Measurements from ENCODE around the gene PLK2. TPM values are rescaled to one million over a fixed set of nuclear protein-coding genes. Genes with fewer than 3 reads are reported as not detected.

PLK2 gene
- total RNA-seq, 2 donors from 2014 or later, result 8.3 to 12.8 TPM

DNA sequence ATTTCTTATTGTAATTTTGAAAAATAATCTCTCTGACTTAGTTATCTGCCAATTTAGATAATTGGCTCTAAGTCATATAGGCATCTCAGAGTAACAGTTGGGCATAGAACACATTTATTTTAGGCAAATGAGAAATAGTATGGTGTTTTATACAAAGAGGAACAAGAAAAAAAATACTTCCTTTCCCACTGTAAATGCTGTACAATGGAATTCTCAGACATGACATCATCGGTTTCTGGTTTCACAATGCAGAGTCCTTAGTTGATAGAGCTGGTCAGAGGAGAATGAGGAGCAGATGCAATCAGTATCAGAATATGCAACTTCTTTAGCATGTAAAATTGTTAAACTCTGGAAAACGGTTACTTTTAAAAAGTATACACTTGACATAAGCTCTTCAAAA is 49.4 kb downstream of the PLK2 start:
- Mint-ChIP-seq H3K27ac (no peak overlapping the region), H3K9me3 (no peaks in the 10 kb centered on the region), H3K4me1 (ENCODE audit: low read depth) (no peaks in the 10 kb centered on the region), H3K36me3 (ENCODE audit: insufficient read depth in 2 of 2) (no peaks in the 10 kb centered on the region), H3K27me3 (ENCODE audit: low read depth) (no peaks in the 10 kb centered on the region), H3K4me3 (no peak overlapping the region)
- no peak for DNase-seq
- ATAC-seq (replicated peaks in 1 of 2), result no peak

DNA sequence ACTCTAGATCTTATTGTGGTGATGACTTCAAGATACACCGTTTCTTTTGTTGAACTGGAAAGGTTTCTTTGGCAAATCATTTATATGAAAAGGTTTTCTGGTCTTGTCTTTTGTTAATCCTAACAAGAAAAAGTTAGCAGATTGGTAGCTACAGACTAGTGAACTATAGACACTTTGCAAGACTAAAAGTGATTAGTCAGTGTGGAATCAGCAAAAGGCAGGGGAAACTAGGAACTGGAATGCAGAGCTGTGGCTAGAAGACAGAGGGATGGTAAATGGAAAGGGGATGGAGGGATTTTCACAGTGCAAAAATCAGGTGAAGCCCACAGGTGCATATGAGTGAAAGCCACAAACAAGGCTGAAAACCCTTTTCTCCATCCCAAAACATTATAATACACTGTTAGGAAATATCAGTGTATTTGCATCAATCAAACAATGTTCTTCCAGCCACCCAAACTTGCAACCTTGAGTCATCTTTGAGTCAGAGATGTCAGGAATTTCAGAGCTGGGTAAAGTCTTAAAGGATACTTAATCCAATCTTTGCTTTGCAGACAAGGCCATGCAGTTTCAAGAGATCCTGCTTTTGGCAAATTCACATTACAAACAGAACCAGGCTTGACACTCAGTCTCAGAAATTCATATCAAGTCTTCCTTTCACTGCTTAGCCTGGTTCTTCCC is 52.7 kb downstream of the PLK2 start:
- no peak for DNase-seq
- H3K27me3 Mint-ChIP-seq (ENCODE audit: low read depth), result peaks cover 8% of the 10 kb centered on the region

DNA sequence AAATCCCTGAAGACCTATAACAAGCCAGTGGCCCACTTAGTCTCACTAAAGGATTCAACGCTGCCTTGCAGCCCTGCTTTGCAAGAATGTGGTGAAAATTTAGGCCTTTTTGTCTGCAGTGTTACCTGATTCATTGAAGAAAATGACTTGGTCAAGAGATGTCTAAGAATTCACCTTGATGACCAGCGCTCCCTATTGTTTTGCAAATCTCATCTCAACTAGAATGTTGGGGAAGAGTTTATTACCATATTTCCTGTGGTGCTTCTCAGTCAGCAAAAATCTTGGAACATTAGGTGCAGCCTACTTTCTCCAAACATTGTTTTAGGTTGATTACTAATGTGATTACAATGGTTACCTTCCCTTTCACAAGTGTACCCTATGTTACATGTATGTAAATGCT is 53.5 kb downstream of the PLK2 start:
- peaks cover 8% of the 10 kb centered on the region for H3K27me3 Mint-ChIP-seq (ENCODE audit: low read depth)
- H3K9me3 Mint-ChIP-seq, result no peaks in the 10 kb centered on the region
- DNase-seq (no peak), ATAC-seq (replicated peaks in 1 of 2) (no peak)
- H3K36me3 Mint-ChIP-seq (ENCODE audit: insufficient read depth in 2 of 2), result no peaks in the 10 kb centered on the region
- H3K4me3 Mint-ChIP-seq, result no peak overlapping the region
- no peak overlapping the region for H3K27ac Mint-ChIP-seq
- H3K4me1 Mint-ChIP-seq (ENCODE audit: low read depth), result no peaks in the 10 kb centered on the region

More for the DNA sequence above, 52.7 kb downstream of the PLK2 start:
- no peak overlapping the region for H3K4me3 Mint-ChIP-seq
- no peak for ATAC-seq (replicated peaks in 1 of 2)
- H3K36me3 Mint-ChIP-seq (ENCODE audit: insufficient read depth in 2 of 2), result no peaks in the 10 kb centered on the region
- H3K4me1 Mint-ChIP-seq (ENCODE audit: low read depth), result no peaks in the 10 kb centered on the region
- no peak overlapping the region for H3K27ac Mint-ChIP-seq
- no peaks in the 10 kb centered on the region for H3K9me3 Mint-ChIP-seq

DNA sequence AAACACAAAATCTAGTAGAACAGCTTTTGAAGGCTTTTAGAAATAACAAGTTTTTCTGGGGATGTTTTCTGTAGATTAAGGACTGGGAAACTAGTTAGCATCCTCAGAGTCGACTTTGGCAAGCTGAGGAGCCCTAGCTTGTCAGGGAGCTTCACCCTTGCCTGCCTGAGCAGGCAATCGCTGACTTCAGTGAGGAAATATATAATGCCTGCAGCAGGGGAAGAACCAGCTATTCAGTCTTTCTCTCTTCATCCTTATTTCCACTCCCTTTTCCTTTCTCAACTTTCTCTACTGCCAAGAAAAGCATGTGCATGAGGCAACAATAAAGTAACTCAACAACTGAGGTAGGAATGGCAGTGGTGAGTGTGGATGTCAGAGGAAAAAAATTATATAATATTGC is 54.7 kb downstream of the PLK2 start:
- no peaks in the 10 kb centered on the region for H3K4me1 Mint-ChIP-seq (ENCODE audit: low read depth)
- H3K4me3 Mint-ChIP-seq, result no peak overlapping the region
- DNase-seq, result no peak
- peaks cover 8% of the 10 kb centered on the region for H3K27me3 Mint-ChIP-seq (ENCODE audit: low read depth)
- no peak for ATAC-seq (replicated peaks in 1 of 2)
- no peaks in the 10 kb centered on the region for H3K36me3 Mint-ChIP-seq (ENCODE audit: insufficient read depth in 2 of 2)
- no peak overlapping the region for H3K27ac Mint-ChIP-seq
- H3K9me3 Mint-ChIP-seq, result no peaks in the 10 kb centered on the region

DNA sequence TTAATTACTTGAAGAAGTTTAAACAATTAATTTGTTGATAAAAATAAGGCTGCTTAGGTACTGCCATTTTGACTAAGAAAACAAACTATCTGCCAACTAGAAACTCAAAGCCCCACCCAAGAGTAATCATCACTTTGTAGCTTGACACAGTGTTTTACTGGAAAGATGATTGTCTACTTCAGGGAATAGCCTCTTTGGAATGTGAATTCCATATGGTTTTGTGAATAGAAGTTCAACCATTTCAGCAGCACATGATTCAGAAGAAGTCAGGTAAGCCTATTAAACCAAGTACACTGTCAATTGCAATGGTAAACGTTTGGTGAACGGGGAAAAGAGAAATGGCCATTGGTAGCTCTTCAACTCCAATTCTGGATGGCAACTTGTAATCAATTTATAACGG is 55.2 kb downstream of the PLK2 start:
- Mint-ChIP-seq H3K9me3 (no peaks in the 10 kb centered on the region), H3K4me1 (ENCODE audit: low read depth) (no peaks in the 10 kb centered on the region), H3K27me3 (ENCODE audit: low read depth) (peaks cover 8% of the 10 kb centered on the region), H3K4me3 (no peak overlapping the region), H3K36me3 (ENCODE audit: insufficient read depth in 2 of 2) (no peaks in the 10 kb centered on the region), H3K27ac (no peak overlapping the region)
- DNase-seq (no peak), ATAC-seq (replicated peaks in 1 of 2) (no peak)

Other genes starting within 250 kb of the PLK2 start
- gene GAPT, start 31.3 kb upstream of the PLK2 start, total RNA-seq, result not detected
- gene RAB3C, start 123.0 kb upstream of the PLK2 start, total RNA-seq, result not detected

All from activated T-cell treated with anti-CD3 and anti-CD28 coated beads, Interleukin-2, amount 50 U/mL, for 72 hours (primary cell).